COR-L47 (cell line): ENCODE data around the gene RCC2.
"Not testable (repeated sequence)": the region's sequence is repeated elsewhere in the genome, so short reads cannot be mapped to it uniquely, and the experiment has no call there.

ENCODE experiments used
- DNase-seq: peaks from one replicate; lab custom pipeline; 2025; lab: John Stamatoyannopoulos, UW

Gene RCC2

GRCh38 chr1:17419626-17420328 is 19.7 kb downstream of the RCC2 start:
- no peak for DNase-seq

GRCh38 chr1:17416389-17416788 is 23.1 kb downstream of the RCC2 start:
- DNase-seq, result no peak

GRCh38 chr1:17414022-17414421 is 25.5 kb downstream of the RCC2 start:
- DNase-seq, result no peak

- DNase-seq, result no peak
These were observed 27.2 kb downstream of the RCC2 start for GRCh38 chr1:17412093-17412870.

- no peak for DNase-seq
These were observed 30.1 kb downstream of the RCC2 start for GRCh38 chr1:17409391-17409811.

- not testable (repeated sequence) for DNase-seq
These were observed 31.5 kb downstream of the RCC2 start for GRCh38 chr1:17407786-17408514.

GRCh38 chr1:17406760-17407475 is 32.6 kb downstream of the RCC2 start:
- DNase-seq, result not testable (repeated sequence)

GRCh38 chr1:17405898-17406759 is 33.3 kb downstream of the RCC2 start:
- peak; percentile 30 for DNase-seq

GRCh38 chr1:17404820-17405219 is 34.7 kb downstream of the RCC2 start:
- no peak for DNase-seq

- no peak for DNase-seq
These were observed 35.3 kb downstream of the RCC2 start for GRCh38 chr1:17404034-17404684.

GRCh38 chr1:17403081-17403480 is 36.4 kb downstream of the RCC2 start:
- no peak for DNase-seq

GRCh38 chr1:17401841-17402240 is 37.6 kb downstream of the RCC2 start:
- DNase-seq, result no peak

- no peak for DNase-seq
These were observed 38.6 kb downstream of the RCC2 start for GRCh38 chr1:17400725-17401341.

GRCh38 chr1:17397910-17398695 is 41.4 kb downstream of the RCC2 start:
- no peak for DNase-seq

GRCh38 chr1:17393230-17393629 is 46.2 kb downstream of the RCC2 start:
- no peak for DNase-seq

GRCh38 chr1:17392199-17392740 is 47.2 kb downstream of the RCC2 start:
- no peak for DNase-seq

GRCh38 chr1:17381161-17381560 is 58.3 kb downstream of the RCC2 start:
- DNase-seq, result no peak

GRCh38 chr1:17377325-17377953 is 62.0 kb downstream of the RCC2 start:
- DNase-seq, result peak; percentile 37

- DNase-seq, result no peak
These were observed 63.8 kb downstream of the RCC2 start for GRCh38 chr1:17375651-17376050.
